Keratinocyte (primary cell): ENCODE results near the gene CCDC85C. TPM values are rescaled to one million over a fixed set of nuclear protein-coding genes. Genes with fewer than 3 reads are reported as not detected.

Source experiments
- DNase-seq: peaks from one replicate; pipeline ENCODE4 v3.0.0-alpha.2; 2011; ENCODE audit warnings: low read depth, missing footprints, low spot score
- FAIRE-seq: peaks from 2 replicates; lab custom pipeline; 2011; peaks lifted over from hg19 to GRCh38; lab: Jason Lieb, UNC
- H2AFZ ChIP-seq: 2 replicates; pipeline ENCODE4 v1.6.0; 2012; ENCODE audit warnings: low read length, control low read depth, inconsistent platforms; ENCODE audit not compliant: control insufficient read depth
- H3K27ac ChIP-seq: 2 replicates; pipeline ENCODE4 v1.5.1; 2011; ENCODE audit warnings: low read length; ENCODE audit not compliant: control insufficient read depth, insufficient read depth
- H3K27me3 ChIP-seq: 3 replicates; pipeline ENCODE4 v1.6.0; 2011; ENCODE audit warnings: low read length; ENCODE audit not compliant: control insufficient read depth, insufficient read depth; ENCODE audit errors: extremely low read depth
- H3K36me3 ChIP-seq, 2 experiments: 2 replicates in 1 of 2; 3 replicates in 1 of 2; pipeline ENCODE4 v1.5.1; 2011; ENCODE audit warnings: low read length in 2 of 2, mild to moderate bottlenecking in 1 of 2; ENCODE audit not compliant: control insufficient read depth in 2 of 2, insufficient read depth in 2 of 2; ENCODE audit errors: extremely low read depth in 1 of 2
- H3K4me1 ChIP-seq: 3 replicates; pipeline ENCODE4 v1.5.1; 2011; ENCODE audit warnings: low read length; ENCODE audit not compliant: control insufficient read depth, insufficient read depth; ENCODE audit errors: extremely low read depth
- H3K4me2 ChIP-seq: 3 replicates; pipeline ENCODE4 v1.6.0; 2011; ENCODE audit warnings: low read depth, low read length; ENCODE audit not compliant: control insufficient read depth, insufficient read depth; ENCODE audit errors: extremely low read depth
- H3K4me3 ChIP-seq, 3 experiments: fragments of 200-600 bp in 1 of 3; sonication (generic) in 1 of 3; 2 replicates in 2 of 3; 3 replicates in 1 of 3; pipeline ENCODE4 v1.5.1; 2011 to 2016; ENCODE audit warnings: low read length in 3 of 3, mild to moderate bottlenecking in 3 of 3, control low read depth in 2 of 3, inconsistent platforms in 1 of 3, low read depth in 1 of 3, mixed read lengths in 1 of 3, mixed run types in 1 of 3, moderate library complexity in 1 of 3; ENCODE audit not compliant: control insufficient read depth in 2 of 3, insufficient read depth in 2 of 3; ENCODE audit errors: extremely low read depth in 1 of 3
- H3K79me2 ChIP-seq: 2 replicates; pipeline ENCODE4 v1.6.0; 2012; ENCODE audit warnings: low read length; ENCODE audit not compliant: control insufficient read depth, insufficient read depth
- H3K9ac ChIP-seq: 3 replicates; pipeline ENCODE4 v1.6.0; 2011; ENCODE audit warnings: low read length; ENCODE audit not compliant: control insufficient read depth, insufficient read depth; ENCODE audit errors: extremely low read depth
- H3K9me1 ChIP-seq: 3 replicates; pipeline ENCODE4 v1.6.0; 2011; ENCODE audit warnings: low read length; ENCODE audit not compliant: control insufficient read depth, insufficient read depth; ENCODE audit errors: extremely low read depth
- H3K9me3 ChIP-seq: 2 replicates; pipeline ENCODE4 v1.5.1; 2012; ENCODE audit warnings: low read depth, low read length; ENCODE audit not compliant: control insufficient read depth
- H4K20me1 ChIP-seq: 3 replicates; pipeline ENCODE4 v1.6.0; 2011; ENCODE audit warnings: low read length; ENCODE audit not compliant: control insufficient read depth, insufficient read depth; ENCODE audit errors: extremely low read depth
- CTCF ChIP-seq, 3 experiments: IDR thresholded peaks in 1 of 3; conservative IDR thresholded peaks in 1 of 3; optimal IDR thresholded peaks in 1 of 3; 2 replicates in 2 of 3; 3 replicates in 1 of 3; pipeline versions ENCODE3 to v1.5.1; 2011; ENCODE audit warnings: low read length in 3 of 3, mild to moderate bottlenecking in 3 of 3, moderate library complexity in 2 of 3, control low read depth in 1 of 3, inconsistent platforms in 1 of 3; ENCODE audit not compliant: insufficient read depth in 2 of 3; ENCODE audit errors: extremely low read depth in 1 of 3
- EZH2 ChIP-seq: IDR thresholded peaks from one replicate; pipeline ENCODE4 v1.6.1; 2012; ENCODE audit warnings: inconsistent platforms, mild to moderate bottlenecking, low read length, moderate library complexity
- dilution Hi-C: fragments of 300-500 bp; cut with MboI; formaldehyde crosslinking; loops from one replicate; pipeline ENCODE4 v1.7.0; 2020; ENCODE audit warnings: low sequenced_read_pairs; ENCODE audit not compliant: extremely low pct_ligation_motif_present
- polyA plus RNA-seq, 5 experiments: library from polyadenylated mRNA; depleted of rRNA in 3 of 5; stranded (reverse) in 3 of 5; stranded (forward) in 1 of 5; unstranded in 1 of 5; fragments of >200 nt; gene quantifications; 1 replicate in 1 of 5; 2 replicates in 3 of 5; 3 replicates in 1 of 5; pipeline versions ENCODE4 v1.2.1 to v1.2.3, GENCODE V29; 2011 to 2012; ENCODE audit warnings: missing spikeins in 2 of 5, low read depth in 1 of 5, low replicate concordance in 1 of 5

CCDC85C gene
- polyA plus RNA-seq, 1 donor (not counting 4 experiments of a cell fraction or from before 2014, with no cell fraction given) = 13.2 TPM

- dilution Hi-C loops = no loop called here
- H2AFZ ChIP-seq = no peak overlapping the region
- DNase-seq = no peak
- no peak overlapping the region for H3K9ac ChIP-seq
- H3K79me2 ChIP-seq = peaks cover 11% of the 10 kb centered on the region
- no peaks in the 10 kb centered on the region for H3K9me1 ChIP-seq
- no peak overlapping the region for H3K4me2 ChIP-seq
- FAIRE-seq = no peak
- TF ChIP-seq EZH2 (no peak), CTCF (optimal IDR thresholded peaks at IDR 0.05 in 1 of 3, IDR thresholded peaks at IDR 0.05 in 1 of 3, conservative IDR thresholded peaks at IDR 0.05 in 1 of 3; ENCODE audit: extremely low read depth in 1 of 3, insufficient read depth in 2 of 3, low read length in 3 of 3) (no peak)
- no peaks in the 10 kb centered on the region for H3K27me3 ChIP-seq
- peaks cover 34 to 42% of the 10 kb centered on the region in 2 experiments for H3K36me3 ChIP-seq
- H3K4me1 ChIP-seq = no peaks in the 10 kb centered on the region
- H3K4me3 ChIP-seq = no peak overlapping the region
- no peaks in the 10 kb centered on the region for H3K9me3 ChIP-seq
- H3K27ac ChIP-seq = no peak overlapping the region
- peaks cover 9% of the 10 kb centered on the region for H4K20me1 ChIP-seq
Observed at GRCh38 chr14:99512571-99513182, 91.3 kb downstream of the CCDC85C start.

GRCh38 chr14:99512110-99512449 is 91.9 kb downstream of the CCDC85C start:
- no peak overlapping the region for H2AFZ ChIP-seq
- no peaks in the 10 kb centered on the region for H3K4me1 ChIP-seq
- no peak for DNase-seq
- H4K20me1 ChIP-seq = peaks cover 9% of the 10 kb centered on the region
- dilution Hi-C loops = no loop called here
- TF ChIP-seq EZH2 (no peak), CTCF (optimal IDR thresholded peaks at IDR 0.05 in 1 of 3, IDR thresholded peaks at IDR 0.05 in 1 of 3, conservative IDR thresholded peaks at IDR 0.05 in 1 of 3; ENCODE audit: extremely low read depth in 1 of 3, insufficient read depth in 2 of 3, low read length in 3 of 3) (no peak)
- peaks cover 39 to 44% of the 10 kb centered on the region in 2 experiments for H3K36me3 ChIP-seq
- no peak overlapping the region for H3K4me3 ChIP-seq
- no peak overlapping the region for H3K9ac ChIP-seq
- no peak overlapping the region for H3K27ac ChIP-seq
- H3K79me2 ChIP-seq = peaks cover 5% of the 10 kb centered on the region
- H3K9me3 ChIP-seq = no peaks in the 10 kb centered on the region
- no peaks in the 10 kb centered on the region for H3K27me3 ChIP-seq
- no peak for FAIRE-seq
- H3K4me2 ChIP-seq = no peak overlapping the region
- no peaks in the 10 kb centered on the region for H3K9me1 ChIP-seq
